Activated CD4-positive, alpha-beta T cell treated with anti-CD3 and anti-CD28 coated beads, Interleukin-2, Interleukin-4, amounts not matched to agents 100 ng/mL and 50 ng/mL, durations not matched to agents 16 hours and 8 hours (primary cell): Measurements from ENCODE around the gene VCP.

ENCODE experiments used
- DNase-seq: peaks from one replicate; pipeline ENCODE4 v3.0.0-alpha.2; 2020; ENCODE audit warnings: low spot score

Gene VCP

GRCh38 chr9:35072461-35073278, at the start of gene VCP:
TSS of gene VCP (minus strand) at chr9:35072625. CDS start at chr9:35072353, 272 bp downstream.
- peak; percentile 100 for DNase-seq

- peak; percentile 92 for DNase-seq
Observed at GRCh38 chr9:35116898-35117551, 44.6 kb upstream of the VCP start.

GRCh38 chr9:35116539-35116897, 44.1 kb upstream of the VCP start:
- no peak for DNase-seq

- peak; percentile 91 for DNase-seq
Observed at GRCh38 chr9:35115680-35116538, 43.5 kb upstream of the VCP start, which contains the start of gene ATOSB. TSS of gene ATOSB (minus strand) at chr9:35115862. CDS start at chr9:35108274, 7,588 bp downstream.

GRCh38 chr9:35114840-35115628, 42.6 kb upstream of the VCP start:
- DNase-seq = peak; percentile 35

- DNase-seq = peak; percentile 75
Observed at GRCh38 chr9:35114113-35114839, 41.9 kb upstream of the VCP start.

- no peak for DNase-seq
Observed at GRCh38 chr9:35112257-35113020, 40.0 kb upstream of the VCP start.

- DNase-seq = peak; percentile 98
Observed at GRCh38 chr9:35111001-35111933, 38.8 kb upstream of the VCP start.

GRCh38 chr9:35110327-35110761, 37.9 kb upstream of the VCP start:
- DNase-seq = no peak

- no peak for DNase-seq
Observed at GRCh38 chr9:35108946-35109575, 36.6 kb upstream of the VCP start.

GRCh38 chr9:35108461-35108860, 36.0 kb upstream of the VCP start:
- DNase-seq = no peak

GRCh38 chr9:35107297-35108290, 35.2 kb upstream of the VCP start:
- DNase-seq = no peak

- DNase-seq = no peak
Observed at GRCh38 chr9:35106343-35106730, 33.9 kb upstream of the VCP start.

GRCh38 chr9:35105571-35106342, 33.3 kb upstream of the VCP start:
- no peak for DNase-seq

GRCh38 chr9:35105126-35105525, 32.7 kb upstream of the VCP start:
- no peak for DNase-seq

- no peak for DNase-seq
Observed at GRCh38 chr9:35104586-35104985, 32.2 kb upstream of the VCP start.
